ENCODE measurements around the gene HSPB1. TPM values are rescaled to one million over a fixed set of nuclear protein-coding genes. Genes with fewer than 3 reads are reported as not detected.

HSPB1 gene
- total RNA-seq, 6 experiments from 2014 or later, result 1,016 to 1,211 (median 1,126) TPM

GRCh38 chr7:76340617-76341131, 38.2 kb downstream of the HSPB1 start:
- Mint-ChIP-seq H3K27ac (peak overlapping the region; percentile 86), H3K4me3 (peak overlapping the region; percentile 44), H3K4me1 (ENCODE audit: low read depth) (peaks cover 79% of the 10 kb centered on the region), H3K9me3 (no peaks in the 10 kb centered on the region), H3K27me3 (ENCODE audit: insufficient read depth) (no peaks in the 10 kb centered on the region; the same call in 1 of the 2 replicates), H3K36me3 (ENCODE audit: low read depth) (peaks cover 55% of the 10 kb centered on the region)
- DNase-seq, result peak; percentile 78
- no peak for TF ChIP-seq CTCF (IDR thresholded peaks at IDR 0.05)

- H3K9me3 Mint-ChIP-seq, result no peaks in the 10 kb centered on the region
- no peak for DNase-seq
- H3K27ac Mint-ChIP-seq, result peak overlapping the region; percentile 68
- H3K36me3 Mint-ChIP-seq (ENCODE audit: low read depth), result peaks cover 67% of the 10 kb centered on the region
- no peak for TF ChIP-seq CTCF (IDR thresholded peaks at IDR 0.05)
- H3K4me1 Mint-ChIP-seq (ENCODE audit: low read depth), result peaks cover 91% of the 10 kb centered on the region
- no peaks in the 10 kb centered on the region; the same call in 1 of the 2 replicates for H3K27me3 Mint-ChIP-seq (ENCODE audit: insufficient read depth)
- H3K4me3 Mint-ChIP-seq, result no peak overlapping the region
Observed at GRCh38 chr7:76342222-76342621, 39.7 kb downstream of the HSPB1 start.

- Mint-ChIP-seq H3K27me3 (ENCODE audit: insufficient read depth) (no peaks in the 10 kb centered on the region; the same call in 1 of the 2 replicates), H3K27ac (peak overlapping the region; percentile 72), H3K4me1 (ENCODE audit: low read depth) (peaks cover 87% of the 10 kb centered on the region), H3K36me3 (ENCODE audit: low read depth) (peaks cover 65% of the 10 kb centered on the region), H3K4me3 (peak overlapping the region; percentile 39; the same call in 1 of the 2 replicates), H3K9me3 (no peaks in the 10 kb centered on the region)
- no peak for TF ChIP-seq CTCF (IDR thresholded peaks at IDR 0.05)
- DNase-seq, result no peak
Observed at GRCh38 chr7:76343294-76343930, 40.9 kb downstream of the HSPB1 start.

GRCh38 chr7:76343931-76344321, 41.5 kb downstream of the HSPB1 start:
- no peaks in the 10 kb centered on the region for H3K9me3 Mint-ChIP-seq
- no peak for DNase-seq
- no peak for TF ChIP-seq CTCF (IDR thresholded peaks at IDR 0.05)
- no peak overlapping the region for H3K4me3 Mint-ChIP-seq
- H3K27ac Mint-ChIP-seq, result peak overlapping the region; percentile 72; the same call in 1 of the 2 replicates
- H3K36me3 Mint-ChIP-seq (ENCODE audit: low read depth), result peaks cover 62% of the 10 kb centered on the region
- H3K4me1 Mint-ChIP-seq (ENCODE audit: low read depth), result peaks cover 82% of the 10 kb centered on the region
- H3K27me3 Mint-ChIP-seq (ENCODE audit: insufficient read depth), result no peaks in the 10 kb centered on the region; the same call in 1 of the 2 replicates

GRCh38 chr7:76346097-76346496, 43.6 kb downstream of the HSPB1 start:
- H3K9me3 Mint-ChIP-seq, result no peaks in the 10 kb centered on the region
- no peak for TF ChIP-seq CTCF (IDR thresholded peaks at IDR 0.05)
- peaks cover 79% of the 10 kb centered on the region for H3K4me1 Mint-ChIP-seq (ENCODE audit: low read depth)
- H3K27me3 Mint-ChIP-seq (ENCODE audit: insufficient read depth), result peaks cover under 1% of the 10 kb centered on the region; the same call in 1 of the 2 replicates
- H3K27ac Mint-ChIP-seq, result no peak overlapping the region; the same call in 1 of the 2 replicates
- H3K36me3 Mint-ChIP-seq (ENCODE audit: low read depth), result peaks cover 66% of the 10 kb centered on the region
- no peak overlapping the region for H3K4me3 Mint-ChIP-seq
- DNase-seq, result no peak

All from HFFc6 (cell line).